ENCODE data around the gene C14orf93. TPM values are rescaled to one million over a fixed set of nuclear protein-coding genes. Genes with fewer than 3 reads are reported as not detected.

C14orf93 gene
- total and polyA plus RNA-seq, 9 of the 15 experiments (the other 6 are each of a cell fraction or from before 2014, with no cell fraction given) = 2.2 to 22.4 (median 16.1) TPM

DNA sequence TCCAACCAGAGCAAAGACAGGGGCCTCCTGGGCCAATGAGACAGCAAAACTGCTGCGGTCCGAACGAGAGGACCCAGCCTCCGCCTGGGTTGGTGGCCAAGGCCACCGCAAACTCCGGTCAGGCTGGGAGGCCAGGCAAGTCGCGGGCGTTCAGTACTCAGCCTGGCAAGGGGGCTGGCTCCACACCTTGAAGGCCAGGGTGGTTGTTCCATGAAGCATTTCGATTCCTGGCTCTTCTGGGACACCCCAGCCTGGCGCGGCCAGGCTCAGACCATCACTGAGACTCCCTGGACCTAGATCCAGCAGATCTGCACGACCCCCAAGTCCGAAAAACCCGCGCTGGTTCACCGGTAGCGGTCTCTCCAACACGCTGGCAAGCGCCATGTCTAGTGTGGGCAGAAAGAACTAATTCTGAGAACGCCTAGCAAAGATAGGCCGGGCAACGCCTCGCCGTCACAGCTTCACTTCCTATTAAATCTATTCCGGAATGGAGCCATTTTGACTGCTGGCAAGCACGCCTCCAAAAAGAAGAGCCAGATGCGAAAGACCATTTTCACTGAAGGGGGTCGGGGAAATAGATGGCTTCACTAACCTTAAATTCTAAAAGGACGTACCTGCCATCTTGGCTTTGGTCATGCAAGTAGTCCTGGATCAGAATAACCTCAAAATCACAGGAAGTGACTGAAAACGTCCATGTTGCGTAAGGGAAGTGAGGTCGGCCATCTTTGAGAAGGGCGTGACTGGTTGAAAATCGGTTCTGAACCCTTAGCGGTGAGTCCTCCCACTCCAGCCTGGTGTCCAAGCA, 24.8 kb upstream of the C14orf93 start, which contains the start of gene PSMB5 (continued):
- TF ChIP-seq, protein P1, sequence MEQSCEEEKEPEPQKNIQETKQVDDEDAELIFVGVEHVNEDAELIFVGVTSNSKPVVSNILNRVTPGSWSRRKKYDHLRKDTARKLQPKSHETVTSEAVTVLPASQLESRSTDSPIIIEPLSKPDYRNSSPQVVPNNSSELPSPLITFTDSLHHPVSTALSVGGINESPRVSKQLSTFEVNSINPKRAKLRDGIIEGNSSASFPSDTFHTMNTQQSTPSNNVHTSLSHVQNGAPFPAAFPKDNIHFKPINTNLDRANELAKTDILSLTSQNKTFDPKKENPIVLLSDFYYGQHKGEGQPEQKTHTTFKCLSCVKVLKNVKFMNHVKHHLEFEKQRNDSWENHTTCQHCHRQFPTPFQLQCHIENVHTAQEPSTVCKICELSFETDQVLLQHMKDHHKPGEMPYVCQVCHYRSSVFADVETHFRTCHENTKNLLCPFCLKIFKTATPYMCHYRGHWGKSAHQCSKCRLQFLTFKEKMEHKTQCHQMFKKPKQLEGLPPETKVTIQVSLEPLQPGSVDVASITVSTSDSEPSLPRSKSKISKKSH (CRISPR knock-in tag; IDR thresholded peaks at IDR 0.05) = no peak
- TF ChIP-seq MTA3 (IDR thresholded peaks at IDR 0.05; ENCODE audit: borderline replicate concordance) (peak; percentile 61), ZSCAN29 (IDR thresholded peaks at IDR 0.05) (no peak), ZNF316 (IDR thresholded peaks at IDR 0.05) (peak; percentile 89), TFAM (CRISPR knock-in tag; conservative IDR thresholded peaks at IDR 0.05) (no peak), CBFA2T3 (IDR thresholded peaks at IDR 0.05) (no peak), BCOR (IDR thresholded peaks at IDR 0.05) (no peak), SLC30A9 (CRISPR knock-in tag; IDR thresholded peaks at IDR 0.05) (no peak), SRSF7 (optimal IDR thresholded peaks at IDR 0.05; ENCODE audit: low read depth, low read length) (no peak), RUNX1 (IDR thresholded peaks at IDR 0.05; ENCODE audit: low read depth) (no peak), RBM22 (IDR thresholded peaks at IDR 0.05; ENCODE audit: low read depth, low read length, poor library complexity, severe bottlenecking) (no peak), BACH1 (tag; IDR thresholded peaks at IDR 0.05) (peak; percentile 91), DIDO1 (tag; IDR thresholded peaks at IDR 0.05; ENCODE audit: low read depth) (peak; percentile 95)
- TF ChIP-seq, protein P2, sequence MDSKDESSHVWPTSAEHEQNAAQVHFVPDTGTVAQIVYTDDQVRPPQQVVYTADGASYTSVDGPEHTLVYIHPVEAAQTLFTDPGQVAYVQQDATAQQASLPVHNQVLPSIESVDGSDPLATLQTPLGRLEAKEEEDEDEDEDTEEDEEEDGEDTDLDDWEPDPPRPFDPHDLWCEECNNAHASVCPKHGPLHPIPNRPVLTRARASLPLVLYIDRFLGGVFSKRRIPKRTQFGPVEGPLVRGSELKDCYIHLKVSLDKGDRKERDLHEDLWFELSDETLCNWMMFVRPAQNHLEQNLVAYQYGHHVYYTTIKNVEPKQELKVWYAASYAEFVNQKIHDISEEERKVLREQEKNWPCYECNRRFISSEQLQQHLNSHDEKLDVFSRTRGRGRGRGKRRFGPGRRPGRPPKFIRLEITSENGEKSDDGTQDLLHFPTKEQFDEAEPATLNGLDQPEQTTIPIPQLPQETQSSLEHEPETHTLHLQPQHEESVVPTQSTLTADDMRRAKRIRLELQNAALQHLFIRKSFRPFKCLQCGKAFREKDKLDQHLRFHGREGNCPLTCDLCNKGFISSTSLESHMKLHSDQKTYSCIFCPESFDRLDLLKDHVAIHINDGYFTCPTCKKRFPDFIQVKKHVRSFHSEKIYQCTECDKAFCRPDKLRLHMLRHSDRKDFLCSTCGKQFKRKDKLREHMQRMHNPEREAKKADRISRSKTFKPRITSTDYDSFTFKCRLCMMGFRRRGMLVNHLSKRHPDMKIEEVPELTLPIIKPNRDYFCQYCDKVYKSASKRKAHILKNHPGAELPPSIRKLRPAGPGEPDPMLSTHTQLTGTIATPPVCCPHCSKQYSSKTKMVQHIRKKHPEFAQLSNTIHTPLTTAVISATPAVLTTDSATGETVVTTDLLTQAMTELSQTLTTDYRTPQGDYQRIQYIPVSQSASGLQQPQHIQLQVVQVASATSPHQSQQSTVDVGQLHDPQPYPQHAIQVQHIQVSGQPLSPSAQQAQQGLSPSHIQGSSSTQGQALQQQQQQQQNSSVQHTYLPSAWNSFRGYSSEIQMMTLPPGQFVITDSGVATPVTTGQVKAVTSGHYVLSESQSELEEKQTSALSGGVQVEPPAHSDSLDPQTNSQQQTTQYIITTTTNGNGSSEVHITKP (IDR thresholded peaks at IDR 0.05; ENCODE audit: partially characterized antibody) = peak; percentile 80
- TF ChIP-seq, protein P3, sequence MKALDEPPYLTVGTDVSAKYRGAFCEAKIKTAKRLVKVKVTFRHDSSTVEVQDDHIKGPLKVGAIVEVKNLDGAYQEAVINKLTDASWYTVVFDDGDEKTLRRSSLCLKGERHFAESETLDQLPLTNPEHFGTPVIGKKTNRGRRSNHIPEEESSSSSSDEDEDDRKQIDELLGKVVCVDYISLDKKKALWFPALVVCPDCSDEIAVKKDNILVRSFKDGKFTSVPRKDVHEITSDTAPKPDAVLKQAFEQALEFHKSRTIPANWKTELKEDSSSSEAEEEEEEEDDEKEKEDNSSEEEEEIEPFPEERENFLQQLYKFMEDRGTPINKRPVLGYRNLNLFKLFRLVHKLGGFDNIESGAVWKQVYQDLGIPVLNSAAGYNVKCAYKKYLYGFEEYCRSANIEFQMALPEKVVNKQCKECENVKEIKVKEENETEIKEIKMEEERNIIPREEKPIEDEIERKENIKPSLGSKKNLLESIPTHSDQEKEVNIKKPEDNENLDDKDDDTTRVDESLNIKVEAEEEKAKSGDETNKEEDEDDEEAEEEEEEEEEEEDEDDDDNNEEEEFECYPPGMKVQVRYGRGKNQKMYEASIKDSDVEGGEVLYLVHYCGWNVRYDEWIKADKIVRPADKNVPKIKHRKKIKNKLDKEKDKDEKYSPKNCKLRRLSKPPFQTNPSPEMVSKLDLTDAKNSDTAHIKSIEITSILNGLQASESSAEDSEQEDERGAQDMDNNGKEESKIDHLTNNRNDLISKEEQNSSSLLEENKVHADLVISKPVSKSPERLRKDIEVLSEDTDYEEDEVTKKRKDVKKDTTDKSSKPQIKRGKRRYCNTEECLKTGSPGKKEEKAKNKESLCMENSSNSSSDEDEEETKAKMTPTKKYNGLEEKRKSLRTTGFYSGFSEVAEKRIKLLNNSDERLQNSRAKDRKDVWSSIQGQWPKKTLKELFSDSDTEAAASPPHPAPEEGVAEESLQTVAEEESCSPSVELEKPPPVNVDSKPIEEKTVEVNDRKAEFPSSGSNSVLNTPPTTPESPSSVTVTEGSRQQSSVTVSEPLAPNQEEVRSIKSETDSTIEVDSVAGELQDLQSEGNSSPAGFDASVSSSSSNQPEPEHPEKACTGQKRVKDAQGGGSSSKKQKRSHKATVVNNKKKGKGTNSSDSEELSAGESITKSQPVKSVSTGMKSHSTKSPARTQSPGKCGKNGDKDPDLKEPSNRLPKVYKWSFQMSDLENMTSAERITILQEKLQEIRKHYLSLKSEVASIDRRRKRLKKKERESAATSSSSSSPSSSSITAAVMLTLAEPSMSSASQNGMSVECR (CRISPR knock-in tag; IDR thresholded peaks at IDR 0.05) = peak; percentile 84
- TF ChIP-seq, protein P4, sequence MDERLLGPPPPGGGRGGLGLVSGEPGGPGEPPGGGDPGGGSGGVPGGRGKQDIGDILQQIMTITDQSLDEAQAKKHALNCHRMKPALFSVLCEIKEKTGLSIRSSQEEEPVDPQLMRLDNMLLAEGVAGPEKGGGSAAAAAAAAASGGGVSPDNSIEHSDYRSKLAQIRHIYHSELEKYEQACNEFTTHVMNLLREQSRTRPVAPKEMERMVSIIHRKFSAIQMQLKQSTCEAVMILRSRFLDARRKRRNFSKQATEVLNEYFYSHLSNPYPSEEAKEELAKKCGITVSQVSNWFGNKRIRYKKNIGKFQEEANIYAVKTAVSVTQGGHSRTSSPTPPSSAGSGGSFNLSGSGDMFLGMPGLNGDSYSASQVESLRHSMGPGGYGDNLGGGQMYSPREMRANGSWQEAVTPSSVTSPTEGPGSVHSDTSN (CRISPR knock-in tag; IDR thresholded peaks at IDR 0.05; ENCODE audit: low read depth) = no peak
- TF ChIP-seq, protein P4 (tag; conservative IDR thresholded peaks at IDR 0.05; ENCODE audit: low read depth) = no peak
